Measurements from ENCODE around the gene DHRS4L2.
"Not testable (repeated sequence)": the region's sequence is repeated elsewhere in the genome, so short reads cannot be mapped to it uniquely, and the experiment has no call there.

DNA sequence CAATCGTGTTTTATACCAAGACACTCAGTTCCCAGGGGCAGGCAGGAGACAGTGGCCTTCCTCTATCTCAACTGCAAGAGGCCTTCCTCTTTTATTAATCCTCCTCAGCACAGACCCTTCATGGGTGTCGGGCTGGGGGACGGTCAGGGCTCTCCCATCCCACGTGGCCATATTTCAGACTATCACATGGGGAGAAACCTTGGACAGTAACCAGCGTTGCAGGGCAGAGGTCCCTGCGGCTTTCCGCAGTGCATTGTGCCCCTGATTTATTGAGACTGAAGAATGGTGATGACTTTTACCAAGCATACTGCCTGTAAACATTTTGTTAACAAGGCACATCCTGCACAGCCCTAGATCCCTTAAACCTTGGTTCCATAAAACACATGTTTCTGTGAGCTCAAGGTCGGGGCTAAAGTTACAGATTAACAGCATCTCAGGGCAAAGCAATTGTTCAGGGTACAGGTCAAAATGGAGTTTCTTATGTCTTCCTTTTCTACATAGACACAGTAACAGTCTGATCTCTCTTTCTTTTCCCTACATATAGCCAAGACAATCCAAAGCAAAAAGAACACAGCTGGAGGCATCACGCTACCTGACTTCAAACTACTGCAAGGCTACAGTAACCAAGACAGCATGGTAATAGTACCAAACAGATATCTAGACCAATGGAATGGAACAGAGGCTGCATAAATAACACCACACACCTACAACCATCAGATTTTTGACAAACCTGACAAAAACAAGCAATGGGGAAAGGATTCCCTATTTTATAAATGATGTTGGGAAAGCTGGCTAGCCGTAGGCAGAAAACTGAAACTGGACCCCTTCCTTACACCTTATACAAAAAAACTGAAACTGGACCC is 6.5 kb upstream of the DHRS4L2 start:
- TF ChIP-seq HDGF (IDR thresholded peaks at IDR 0.05; ENCODE audit: borderline replicate concordance); SP1 (IDR thresholded peaks at IDR 0.05); ARNT (IDR thresholded peaks at IDR 0.05); TARDBP (IDR thresholded peaks at IDR 0.05); ZNF384 (IDR thresholded peaks at IDR 0.05); SUZ12 (IDR thresholded peaks at IDR 0.05); FOXM1 (IDR thresholded peaks at IDR 0.05; ENCODE audit: borderline replicate concordance); L3MBTL2 (conservative IDR thresholded peaks at IDR 0.05); FOXK2 (IDR thresholded peaks at IDR 0.05): not testable (repeated sequence)
- TF ChIP-seq, protein P1, sequence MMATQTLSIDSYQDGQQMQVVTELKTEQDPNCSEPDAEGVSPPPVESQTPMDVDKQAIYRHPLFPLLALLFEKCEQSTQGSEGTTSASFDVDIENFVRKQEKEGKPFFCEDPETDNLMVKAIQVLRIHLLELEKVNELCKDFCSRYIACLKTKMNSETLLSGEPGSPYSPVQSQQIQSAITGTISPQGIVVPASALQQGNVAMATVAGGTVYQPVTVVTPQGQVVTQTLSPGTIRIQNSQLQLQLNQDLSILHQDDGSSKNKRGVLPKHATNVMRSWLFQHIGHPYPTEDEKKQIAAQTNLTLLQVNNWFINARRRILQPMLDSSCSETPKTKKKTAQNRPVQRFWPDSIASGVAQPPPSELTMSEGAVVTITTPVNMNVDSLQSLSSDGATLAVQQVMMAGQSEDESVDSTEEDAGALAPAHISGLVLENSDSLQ (IDR thresholded peaks at IDR 0.05) = not testable (repeated sequence)
